Mucosa of descending colon (tissue), 3 donors: ENCODE data around the gene MTUS2. TPM values are rescaled to one million over a fixed set of nuclear protein-coding genes. Genes with fewer than 3 reads are reported as not detected.

Experiments
- ATAC-seq: fragments of 200-7000 bp; cut with Tn5 transposase; one replicate; pipeline ENCODE4 v1.9.1; 2020; ENCODE audit warnings: mild to moderate bottlenecking, moderate library complexity
- DNase-seq, 3 donors: peaks; one replicate each; pipeline ENCODE4 v3.0.0-alpha.2; 2020
- H3K36me3 ChIP-seq: fragments of 200-600 bp; one replicate; pipeline ENCODE4 v1.8.0; 2021; ENCODE audit warnings: low read depth, mild to moderate bottlenecking
- H3K4me1 ChIP-seq: fragments of 200-600 bp; one replicate; pipeline ENCODE4 v1.8.0; 2021; ENCODE audit warnings: low read depth, mild to moderate bottlenecking
- H3K4me3 ChIP-seq: fragments of 200-600 bp; one replicate; pipeline ENCODE4 v1.8.0; 2021; ENCODE audit warnings: mild to moderate bottlenecking
- H3K9me3 ChIP-seq: fragments of 200-600 bp; one replicate; pipeline ENCODE4 v1.8.0; 2021; ENCODE audit warnings: mild to moderate bottlenecking
- intact Hi-C, 2 donors: fragments of 100-400 bp; cut with DNase I in 1 of 2; cut with micrococcal nuclease in 1 of 2; formaldehyde crosslinking; loops; one replicate each; pipeline versions ENCODE4 v1.11.0 to v1.11.1; 2022; cut with DNase I, micrococcal nuclease
- total RNA-seq, 3 donors: library from RNA; stranded (reverse); fragmentation: NEBNext Ultra II Directional in 2 of 3; extraction: Animal tissue kit (Norgen Biotek cat#: 25700) in 2 of 3; gene quantifications; one replicate each; pipeline versions ENCODE4 v1.2.1 to v1.2.4, GENCODE V29; 2021 to 2023
- TF ChIP-seq, protein P1 (sequence below): fragments of 200-600 bp; IDR thresholded peaks from one replicate; pipeline ENCODE4 v1.8.0; 2022; ENCODE audit warnings: antibody characterized with exemption, mild to moderate bottlenecking
- donor health status: DM: no; HTN: no; CAD: no; lungs with moderate emphysema.
- donor health status: DM: no; HTN: no; CAD: no.
- donor health status: DM: no; HTN: yes; CAD: no.

The MTUS2 gene
- total RNA-seq, 3 donors from 2014 or later = 0.09 to 0.85 (median 0.60) TPM

DNA sequence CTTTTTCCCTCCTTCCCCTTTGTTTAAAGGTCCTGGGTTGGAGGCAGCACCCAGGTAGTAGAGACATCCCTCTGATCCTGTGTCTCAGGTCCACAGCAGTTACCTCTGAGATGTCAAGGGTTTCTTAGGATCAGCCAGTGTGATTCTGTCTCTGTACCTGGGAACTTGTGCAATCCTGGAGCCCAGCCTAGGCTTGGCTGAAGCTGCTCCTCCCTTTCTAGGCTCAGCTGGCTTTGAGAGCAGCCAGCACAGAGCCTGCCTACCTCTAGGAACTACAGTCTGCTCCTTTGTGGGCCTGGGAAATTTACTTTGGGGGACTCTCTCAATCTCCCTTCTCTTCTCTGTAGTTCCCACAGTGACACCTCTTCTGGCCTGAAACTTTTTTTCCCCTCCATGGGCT is 171.6 kb downstream of the MTUS2 start:
- intact Hi-C loops = no loop called here
- DNase-seq (no peak), ATAC-seq (no peak)
- H3K9me3 ChIP-seq = peaks cover 4% of the 10 kb centered on the region
- H3K4me3 ChIP-seq = no peak overlapping the region
- H3K4me1 ChIP-seq = no peaks in the 10 kb centered on the region
- H3K36me3 ChIP-seq = no peaks in the 10 kb centered on the region
- TF ChIP-seq, protein P1, sequence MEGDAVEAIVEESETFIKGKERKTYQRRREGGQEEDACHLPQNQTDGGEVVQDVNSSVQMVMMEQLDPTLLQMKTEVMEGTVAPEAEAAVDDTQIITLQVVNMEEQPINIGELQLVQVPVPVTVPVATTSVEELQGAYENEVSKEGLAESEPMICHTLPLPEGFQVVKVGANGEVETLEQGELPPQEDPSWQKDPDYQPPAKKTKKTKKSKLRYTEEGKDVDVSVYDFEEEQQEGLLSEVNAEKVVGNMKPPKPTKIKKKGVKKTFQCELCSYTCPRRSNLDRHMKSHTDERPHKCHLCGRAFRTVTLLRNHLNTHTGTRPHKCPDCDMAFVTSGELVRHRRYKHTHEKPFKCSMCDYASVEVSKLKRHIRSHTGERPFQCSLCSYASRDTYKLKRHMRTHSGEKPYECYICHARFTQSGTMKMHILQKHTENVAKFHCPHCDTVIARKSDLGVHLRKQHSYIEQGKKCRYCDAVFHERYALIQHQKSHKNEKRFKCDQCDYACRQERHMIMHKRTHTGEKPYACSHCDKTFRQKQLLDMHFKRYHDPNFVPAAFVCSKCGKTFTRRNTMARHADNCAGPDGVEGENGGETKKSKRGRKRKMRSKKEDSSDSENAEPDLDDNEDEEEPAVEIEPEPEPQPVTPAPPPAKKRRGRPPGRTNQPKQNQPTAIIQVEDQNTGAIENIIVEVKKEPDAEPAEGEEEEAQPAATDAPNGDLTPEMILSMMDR = no peak

DNA sequence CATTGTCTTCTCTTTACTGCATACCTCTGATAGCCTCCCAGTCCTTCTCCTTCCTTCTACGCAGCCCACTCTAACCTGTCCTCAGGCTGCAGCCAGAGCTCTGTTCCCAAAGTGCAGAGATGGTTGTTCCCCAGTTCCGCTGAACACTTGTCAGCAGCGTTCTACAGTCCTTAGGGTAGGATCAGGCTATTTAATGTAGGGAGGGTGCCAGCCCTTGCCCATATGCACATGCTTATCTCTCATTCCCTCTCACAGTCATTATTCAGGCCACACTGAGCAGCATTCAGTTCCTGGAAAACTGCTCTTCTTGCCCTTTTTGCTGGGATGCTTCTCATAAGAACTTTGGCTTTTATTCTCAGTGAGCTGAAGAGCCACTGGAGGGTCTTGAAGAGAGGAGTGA is 180.7 kb downstream of the MTUS2 start:
- intact Hi-C loops = no loop called here
- H3K4me3 ChIP-seq = no peak overlapping the region
- H3K36me3 ChIP-seq = no peaks in the 10 kb centered on the region
- TF ChIP-seq, protein P1 = no peak
- no peak for ATAC-seq
- H3K9me3 ChIP-seq = peaks cover 6% of the 10 kb centered on the region
- no peak for DNase-seq
- no peaks in the 10 kb centered on the region for H3K4me1 ChIP-seq

DNA sequence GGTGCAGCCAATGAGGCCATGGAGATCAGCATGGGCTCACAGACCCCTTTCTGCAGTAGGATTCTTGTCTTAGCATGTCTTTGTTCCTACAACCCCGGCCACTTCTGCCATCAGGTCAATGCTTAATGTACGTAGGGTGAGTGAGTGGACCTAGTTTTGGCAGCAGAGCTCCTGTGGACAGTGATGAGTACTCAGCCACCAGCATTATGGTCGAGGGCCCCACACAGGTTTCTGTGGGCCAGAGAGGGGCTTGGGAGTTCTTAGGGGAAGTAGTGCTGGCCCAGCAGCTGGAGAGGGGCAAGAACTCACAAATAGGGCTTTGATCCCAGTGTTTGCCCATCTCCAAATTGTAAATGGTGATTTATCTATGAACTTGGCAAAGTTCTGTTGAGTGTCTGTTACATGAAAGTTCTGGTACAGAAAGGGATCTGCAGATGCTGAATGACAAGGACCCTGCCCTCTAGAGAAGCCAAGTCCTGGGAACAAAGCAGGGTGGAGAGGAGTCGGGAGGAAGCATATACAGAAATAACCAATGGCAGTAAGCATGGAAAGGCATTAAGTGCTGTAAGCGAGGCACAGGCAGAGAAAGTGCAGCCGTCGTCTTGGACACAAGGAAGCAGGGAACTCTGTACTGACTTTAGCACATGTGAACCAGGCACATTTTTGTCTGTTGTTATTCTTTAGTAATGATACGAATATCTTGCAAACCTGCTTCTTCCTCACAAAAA is 185.1 kb downstream of the MTUS2 start:
- H3K36me3 ChIP-seq = no peaks in the 10 kb centered on the region
- intact Hi-C loops = no loop called here
- DNase-seq (no peak), ATAC-seq (no peak)
- H3K4me1 ChIP-seq = no peaks in the 10 kb centered on the region
- H3K9me3 ChIP-seq = peaks cover 2% of the 10 kb centered on the region
- no peak overlapping the region for H3K4me3 ChIP-seq
- TF ChIP-seq, protein P1 = no peak

DNA sequence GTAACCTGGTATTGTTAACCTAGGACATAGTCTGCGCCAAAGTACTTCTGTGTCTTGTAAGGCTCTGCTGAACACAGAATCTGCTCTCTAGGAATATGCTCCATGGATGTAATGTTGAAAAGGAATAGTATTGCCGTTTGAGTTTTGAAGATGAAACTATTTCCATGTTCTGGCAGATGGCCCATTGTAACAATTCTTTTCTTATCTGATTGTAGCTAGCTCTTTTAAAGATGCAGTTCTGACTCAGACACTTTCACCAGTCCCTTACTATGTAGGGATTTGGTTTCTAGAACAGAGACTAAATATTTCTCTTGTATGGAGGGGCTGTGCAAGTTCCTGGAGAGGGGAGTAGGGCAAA is 185.6 kb downstream of the MTUS2 start:
- no peak for DNase-seq
- no peaks in the 10 kb centered on the region for H3K4me1 ChIP-seq
- H3K36me3 ChIP-seq = no peaks in the 10 kb centered on the region
- H3K4me3 ChIP-seq = no peak overlapping the region
- H3K9me3 ChIP-seq = no peaks in the 10 kb centered on the region
- TF ChIP-seq, protein P1 = no peak
- ATAC-seq = no peak
- intact Hi-C loops = no loop called here

DNA sequence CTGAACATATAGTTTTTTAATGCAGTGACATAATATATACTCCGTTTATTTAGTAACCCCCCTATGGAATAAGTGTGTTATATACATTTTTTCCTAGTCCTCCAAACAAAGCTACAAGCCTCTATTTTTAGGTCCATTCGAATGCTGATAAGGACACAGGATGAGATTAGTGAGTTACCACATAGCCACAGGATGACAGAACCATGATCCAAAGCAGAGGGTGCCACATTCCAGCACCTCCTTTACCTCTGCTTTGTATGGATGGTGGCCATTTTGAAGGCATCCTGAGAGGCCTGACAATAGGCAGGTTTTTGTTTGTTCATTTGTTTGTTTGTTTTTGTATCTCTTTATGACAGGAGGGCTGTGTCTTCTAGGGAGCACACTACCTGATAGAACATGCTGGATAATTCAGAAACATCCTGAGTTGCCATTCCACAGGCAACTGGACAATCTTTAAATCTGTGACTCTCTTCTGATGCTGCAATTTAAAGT is 186.3 kb downstream of the MTUS2 start:
- intact Hi-C loops = no loop called here
- Histone ChIP-seq H3K4me1 (no peaks in the 10 kb centered on the region), H3K9me3 (no peaks in the 10 kb centered on the region), H3K36me3 (no peaks in the 10 kb centered on the region), H3K4me3 (no peak overlapping the region)
- ATAC-seq (no peak), DNase-seq (no peak)
- TF ChIP-seq, protein P1 = no peak
